IPS-11a (cell line): ENCODE measurements around the gene RAB22A.

Experiments
- H3K4me3 ChIP-seq: one replicate; pipeline ENCODE4 v1.5.1; 2013; ENCODE audit warnings: low read depth, low read length, control low read depth

Gene RAB22A

DNA sequence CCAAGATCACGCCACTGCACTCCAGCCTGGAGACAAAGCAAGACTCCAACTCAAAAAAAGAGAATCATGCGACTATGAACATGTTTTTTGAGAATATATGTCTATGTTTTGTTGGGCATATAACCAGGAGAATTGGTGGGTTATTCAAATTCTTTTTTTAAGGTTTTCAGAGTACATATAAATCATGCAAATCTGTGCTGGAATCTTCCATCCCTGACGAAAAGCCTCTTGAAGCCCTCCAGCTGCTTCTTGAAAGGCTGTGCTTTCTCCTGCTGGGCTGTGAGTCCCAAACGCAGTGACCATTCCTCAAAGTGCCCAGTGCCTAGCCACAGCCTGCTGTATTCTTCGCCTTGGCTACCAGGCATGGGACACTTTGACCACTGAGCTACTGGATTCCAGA lies 9.2 kb upstream of the RAB22A start:
- H3K4me3 ChIP-seq, result no peak overlapping the region

DNA sequence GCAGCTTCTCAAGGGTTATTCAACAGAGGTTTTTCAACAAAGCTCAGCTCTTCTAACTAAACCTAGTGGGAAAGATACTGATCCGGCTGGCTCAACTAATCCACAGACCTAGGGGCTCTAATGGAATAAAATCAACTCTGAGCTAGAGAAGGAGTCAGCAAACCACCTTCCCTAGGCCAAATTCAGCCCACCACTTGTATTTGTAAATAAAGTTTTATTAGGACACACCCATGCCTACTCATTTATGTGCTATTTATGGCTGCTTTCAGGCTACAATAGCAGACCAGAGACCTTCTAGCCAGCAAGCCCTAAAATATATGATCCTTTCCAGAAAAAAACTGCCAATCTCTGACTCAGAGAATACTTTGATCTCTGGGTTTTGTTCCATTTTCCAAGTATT lies 6.0 kb upstream of the RAB22A start:
- no peak overlapping the region for H3K4me3 ChIP-seq

DNA sequence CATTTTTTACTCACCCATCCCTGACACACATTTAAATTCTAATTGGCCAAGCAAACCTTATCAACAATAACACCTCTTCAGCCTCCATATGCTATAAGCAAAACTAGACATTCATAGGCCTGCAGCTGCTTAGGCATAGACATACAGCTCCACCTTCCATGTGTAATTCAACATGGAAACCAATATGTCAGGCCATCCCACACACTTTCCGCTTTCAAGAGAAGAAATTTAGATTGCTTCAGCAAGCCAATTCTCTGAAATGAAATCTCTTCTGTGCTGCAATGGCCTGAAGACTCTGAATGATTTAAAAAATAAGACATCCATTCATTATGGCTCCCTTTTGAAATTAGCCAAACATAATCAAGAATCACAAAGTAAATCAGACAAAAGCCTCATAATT lies 4.5 kb upstream of the RAB22A start:
- H3K4me3 ChIP-seq, result no peak overlapping the region

DNA sequence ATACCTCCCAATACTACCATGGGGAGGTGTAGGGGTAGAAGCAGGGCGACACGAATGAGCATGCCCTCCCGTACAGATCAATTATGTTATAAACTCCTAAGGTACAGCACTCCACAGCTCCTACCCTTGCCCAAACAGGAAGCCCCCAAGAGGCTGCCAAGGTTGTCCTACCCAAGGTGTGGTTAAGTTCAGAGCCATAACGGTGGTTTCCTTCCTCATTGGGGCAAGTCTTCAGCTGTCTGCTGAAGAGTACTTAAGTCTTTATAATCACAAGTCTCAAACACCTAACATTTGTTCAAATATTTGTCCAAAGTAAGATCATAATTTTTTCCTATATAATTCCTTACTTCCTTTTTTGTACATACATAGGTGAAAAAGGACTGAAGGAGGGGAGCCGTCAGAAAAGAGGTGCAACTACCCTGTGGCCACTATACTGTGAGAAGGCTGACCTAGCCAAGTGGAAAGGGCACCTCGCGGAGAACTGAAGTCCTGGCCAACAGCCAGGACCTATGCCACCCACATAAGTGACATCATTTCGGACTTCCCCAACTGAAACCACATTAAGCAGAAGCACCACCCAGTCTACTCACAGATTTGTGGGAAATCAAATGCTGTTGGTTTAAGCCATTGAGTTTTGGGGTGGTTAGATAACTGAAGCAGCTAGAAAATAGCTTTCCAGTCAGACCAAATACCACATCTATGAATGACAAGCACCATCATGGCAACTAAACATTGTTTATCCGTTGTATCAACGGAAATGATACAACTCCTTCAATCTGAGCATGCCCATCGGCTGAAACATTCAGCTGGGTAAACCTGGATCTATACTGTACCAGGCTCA lies 2.9 kb upstream of the RAB22A start:
- H3K4me3 ChIP-seq, result no peak overlapping the region

DNA sequence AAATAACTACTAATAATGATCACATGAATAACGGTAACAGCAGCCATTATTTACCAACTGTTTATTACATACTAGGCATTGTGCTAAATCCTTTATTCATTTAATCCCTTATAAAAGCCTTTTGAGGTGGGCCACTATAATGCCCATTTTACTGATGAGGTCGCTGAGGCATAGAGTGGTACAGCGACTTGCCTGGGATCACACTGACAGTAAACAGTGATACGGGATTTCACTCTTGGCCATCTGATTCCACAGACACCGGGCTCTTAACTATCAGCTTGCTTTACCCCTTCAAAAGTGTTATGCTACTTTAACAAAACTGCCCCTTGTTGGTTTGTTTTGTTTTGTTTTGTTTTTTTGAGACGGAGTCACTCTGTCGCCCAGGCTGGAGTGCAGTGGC lies 2.2 kb upstream of the RAB22A start:
- no peak overlapping the region for H3K4me3 ChIP-seq

DNA sequence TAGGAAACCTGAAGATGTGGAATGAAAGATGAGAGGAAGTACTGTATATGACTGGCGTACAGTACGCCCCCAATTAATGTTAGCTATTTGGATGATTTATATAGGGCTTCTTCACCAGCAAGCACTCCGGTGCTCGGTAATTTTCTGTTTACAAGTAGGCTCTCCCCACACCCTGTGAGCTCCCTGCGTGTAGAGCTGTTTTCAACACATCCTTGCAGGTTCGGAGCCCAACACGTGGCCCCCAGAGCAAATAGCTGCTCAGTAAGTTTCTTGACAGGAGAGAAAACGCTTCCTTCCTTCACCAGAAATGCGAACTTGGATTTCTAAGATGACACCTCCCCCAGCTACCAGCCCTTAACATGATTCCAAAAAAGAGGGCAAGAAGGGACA lies 1.2 kb upstream of the RAB22A start:
- H3K4me3 ChIP-seq, result peak overlapping the region; percentile 82

DNA sequence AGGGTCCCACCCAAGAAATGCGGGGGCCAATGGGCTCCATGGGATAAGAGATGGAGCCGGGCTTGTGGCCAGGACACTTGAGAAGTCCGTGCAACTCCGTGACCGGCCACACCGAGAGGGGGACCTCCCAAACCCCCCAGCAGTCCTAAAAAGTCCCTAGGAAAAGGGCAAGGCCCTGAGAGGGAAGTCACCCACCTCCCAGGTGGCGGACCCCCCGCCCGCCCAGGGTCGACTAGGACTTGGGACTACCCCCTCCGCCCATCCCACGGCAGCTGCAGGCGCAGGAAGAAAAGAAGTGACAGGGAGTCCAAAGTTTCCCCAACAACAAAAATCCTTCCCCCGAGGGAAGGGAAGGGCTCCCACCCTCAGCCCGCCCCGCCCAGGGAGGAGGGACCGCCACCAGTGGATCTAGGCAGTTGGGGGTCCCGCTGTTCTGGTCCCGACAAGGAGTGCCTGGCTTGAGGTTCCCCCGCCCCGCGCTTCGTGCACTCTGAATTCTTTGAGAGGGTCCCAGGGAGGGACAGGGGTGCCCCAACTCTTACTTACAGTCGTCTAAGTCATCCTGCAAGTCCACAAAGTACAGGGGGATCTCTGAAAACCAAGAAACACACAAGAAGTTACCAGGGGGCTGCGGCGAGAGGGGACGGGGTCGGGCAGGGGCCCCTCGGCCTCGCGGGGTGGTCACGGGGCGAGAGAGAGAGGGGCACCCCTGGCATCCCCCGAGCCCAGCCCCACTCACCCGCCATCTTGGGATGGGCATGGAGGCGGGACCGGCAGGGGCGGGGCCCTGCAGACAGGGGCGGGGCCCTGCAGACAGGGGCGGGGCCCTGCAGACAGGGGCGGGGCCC lies 611 bp upstream of the RAB22A start:
- H3K4me3 ChIP-seq, result peak overlapping the region; percentile 82

DNA sequence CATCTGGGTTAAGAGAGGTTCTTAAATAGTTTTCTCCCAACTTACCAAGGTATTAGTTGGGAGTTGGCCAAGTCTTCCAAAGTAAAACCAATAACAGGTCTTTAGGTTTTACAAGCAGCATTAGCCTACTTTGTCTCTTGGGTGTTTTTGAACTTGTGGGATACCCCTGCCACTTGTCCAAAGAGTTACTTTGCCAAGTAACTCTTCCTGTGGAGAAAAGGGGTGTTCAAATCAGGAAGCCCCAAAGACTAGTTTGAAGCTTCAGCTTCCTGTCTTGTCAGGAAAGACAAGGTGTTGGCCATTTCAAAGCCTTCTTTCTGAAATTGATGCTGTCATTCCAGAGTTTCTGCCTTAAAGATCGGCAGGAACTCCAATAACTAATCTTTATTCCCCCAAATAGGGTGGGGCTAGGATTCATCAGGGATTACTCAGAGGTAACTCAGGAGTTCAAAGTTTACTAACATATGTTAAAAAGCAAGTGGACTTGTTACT lies 822 bp downstream of the RAB22A start:
- peak overlapping the region; percentile 79 for H3K4me3 ChIP-seq

DNA sequence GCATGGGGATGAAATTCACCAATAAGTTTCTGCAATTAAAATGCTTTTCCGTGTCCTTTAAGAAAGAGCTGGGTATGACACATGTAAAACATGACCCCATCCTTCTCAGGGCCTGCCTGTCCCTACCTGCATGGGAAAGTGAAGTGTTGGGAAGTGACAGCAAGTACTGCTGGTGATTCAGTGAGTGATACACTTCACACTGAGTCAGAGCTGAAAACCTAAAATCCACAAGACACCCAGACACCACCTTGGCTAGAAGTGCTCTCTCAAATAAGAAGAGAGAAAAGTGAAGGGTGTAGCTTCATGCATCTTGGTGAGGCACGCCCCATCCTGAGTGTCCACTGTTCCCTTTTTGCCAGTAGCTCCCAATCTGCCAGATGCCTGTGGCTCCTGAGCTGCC lies 3.3 kb downstream of the RAB22A start:
- no peak overlapping the region for H3K4me3 ChIP-seq

DNA sequence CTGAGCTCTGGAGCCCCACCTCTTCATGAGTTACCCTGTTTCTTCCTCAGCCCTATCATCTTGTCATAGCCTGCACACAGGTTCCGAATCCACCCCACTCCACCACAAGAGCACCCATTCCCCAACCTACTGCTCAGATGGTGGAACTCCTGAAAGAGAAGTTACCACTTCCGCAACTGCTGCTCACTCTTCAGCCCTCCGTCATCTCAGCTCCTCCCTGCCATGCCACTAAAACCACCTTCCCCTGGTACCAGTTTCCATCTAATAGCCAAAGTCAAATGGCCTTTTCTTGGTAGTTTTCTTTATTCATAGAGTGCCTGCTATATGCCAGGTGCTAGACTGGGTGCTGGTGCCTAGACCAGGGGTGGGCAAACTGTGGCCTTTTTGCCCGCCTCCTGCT lies 3.9 kb downstream of the RAB22A start:
- no peak overlapping the region for H3K4me3 ChIP-seq

DNA sequence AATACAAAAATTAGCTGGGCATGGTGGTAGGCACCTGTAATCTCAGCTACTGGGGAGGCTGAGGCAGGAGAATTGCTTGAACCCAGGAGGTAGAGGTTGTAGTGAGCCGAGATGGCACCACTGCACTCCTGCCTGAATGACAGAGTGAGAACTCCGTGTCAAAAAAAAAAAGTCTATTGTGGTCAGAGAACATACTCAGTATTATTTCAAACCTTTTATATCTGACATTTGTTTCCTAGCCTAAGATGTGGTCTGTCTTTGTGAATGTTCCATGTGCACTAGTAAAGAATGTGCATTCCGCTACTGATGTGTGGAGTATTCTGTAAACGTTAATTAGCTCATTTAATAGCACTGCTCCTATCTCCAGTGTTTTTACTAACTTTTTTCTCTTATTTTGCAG lies 11.7 kb downstream of the RAB22A start:
- no peak overlapping the region for H3K4me3 ChIP-seq

DNA sequence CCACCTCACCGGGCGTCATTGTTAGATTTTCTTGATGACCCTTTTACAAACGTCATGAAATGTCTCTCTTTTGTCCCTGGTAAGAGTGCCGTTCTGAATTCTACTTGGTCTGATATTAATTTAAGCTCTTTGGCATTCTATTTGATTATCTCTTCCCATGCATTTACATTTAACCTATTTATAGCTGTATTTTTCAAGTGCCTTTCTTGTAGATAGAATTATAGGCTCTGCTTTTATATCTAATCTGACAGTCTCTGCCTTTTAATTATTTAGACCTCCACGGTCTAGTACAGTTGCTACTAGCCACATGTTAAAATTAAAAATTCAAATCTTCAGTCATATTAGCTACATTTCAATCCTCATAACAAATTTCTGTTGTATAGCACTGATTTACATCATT lies 12.6 kb downstream of the RAB22A start:
- H3K4me3 ChIP-seq, result no peak overlapping the region

DNA sequence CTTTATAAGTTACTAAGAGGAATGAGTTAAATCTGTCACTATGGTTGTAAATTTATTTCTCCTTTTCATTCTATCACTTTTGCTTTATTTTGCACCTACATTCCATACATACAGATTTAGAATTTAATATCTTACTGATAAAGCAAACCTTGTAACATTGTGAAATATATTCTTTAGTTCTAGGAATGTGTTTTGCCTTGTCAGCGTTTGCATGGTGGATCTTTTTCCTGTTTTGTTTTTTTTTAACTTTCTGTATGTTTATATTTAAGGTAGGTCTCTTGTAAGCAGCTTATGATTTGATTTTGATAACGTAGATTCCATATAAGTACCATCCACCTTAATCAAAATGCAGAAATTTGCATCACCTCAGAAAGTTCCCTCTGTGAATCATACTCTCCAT lies 16.4 kb downstream of the RAB22A start:
- H3K4me3 ChIP-seq, result no peak overlapping the region

DNA sequence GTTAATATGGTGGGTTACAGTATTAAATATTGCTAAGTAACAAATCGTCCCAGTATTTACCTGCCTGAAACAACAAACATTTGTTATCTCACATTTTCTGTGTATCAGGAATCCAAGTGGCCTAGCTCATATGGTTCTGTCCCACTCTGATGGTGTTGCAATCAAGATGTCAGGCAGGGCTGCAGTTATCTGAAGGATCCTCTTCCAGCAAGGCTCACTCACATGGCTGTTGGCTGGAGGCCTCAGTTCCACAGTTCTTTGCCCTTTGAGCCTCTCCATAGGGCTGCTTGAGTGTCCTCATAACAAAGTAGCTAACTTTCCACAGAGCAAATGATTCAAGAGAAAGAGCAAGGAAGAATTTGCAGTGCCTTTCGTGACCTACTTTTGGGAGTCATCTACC lies 17.7 kb downstream of the RAB22A start:
- no peak overlapping the region for H3K4me3 ChIP-seq

DNA sequence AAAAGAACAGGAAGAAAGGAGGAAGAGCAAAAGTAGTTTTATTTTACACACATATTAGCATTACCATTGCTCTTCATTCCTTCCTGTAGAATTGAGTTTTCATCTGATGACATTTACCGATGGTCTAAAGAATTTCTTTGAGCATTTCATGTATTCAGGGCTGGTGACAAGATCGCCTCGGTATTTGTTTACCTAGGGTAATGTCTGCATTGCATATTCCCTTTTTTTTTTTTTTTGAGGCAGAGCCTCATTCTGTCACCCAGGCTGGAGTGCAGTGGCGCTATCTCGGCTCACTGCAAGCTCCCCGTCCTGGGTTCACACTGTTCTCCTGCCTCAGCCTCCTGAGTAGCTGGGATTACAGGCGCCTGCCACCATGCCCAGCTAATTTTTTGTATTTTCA lies 19.3 kb downstream of the RAB22A start:
- H3K4me3 ChIP-seq, result no peak overlapping the region

DNA sequence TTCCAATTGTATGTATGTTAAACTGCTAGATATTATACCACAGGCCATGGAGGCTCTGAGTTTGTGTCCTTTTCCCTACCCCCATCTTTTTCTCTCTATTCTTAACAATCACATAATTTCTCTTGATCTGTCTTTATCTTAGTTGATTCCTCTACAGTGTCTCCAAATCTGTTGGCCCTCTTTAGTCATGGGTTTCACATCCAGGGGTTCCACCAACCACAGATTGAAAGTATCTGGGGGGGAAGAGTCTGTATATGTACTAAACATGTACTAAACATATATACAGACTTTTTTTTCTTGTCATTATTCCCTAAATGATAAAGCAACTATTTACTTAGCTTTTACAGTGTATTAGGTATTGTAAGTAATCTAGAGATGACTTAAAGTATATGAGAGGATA lies 20.2 kb downstream of the RAB22A start:
- H3K4me3 ChIP-seq, result no peak overlapping the region

DNA sequence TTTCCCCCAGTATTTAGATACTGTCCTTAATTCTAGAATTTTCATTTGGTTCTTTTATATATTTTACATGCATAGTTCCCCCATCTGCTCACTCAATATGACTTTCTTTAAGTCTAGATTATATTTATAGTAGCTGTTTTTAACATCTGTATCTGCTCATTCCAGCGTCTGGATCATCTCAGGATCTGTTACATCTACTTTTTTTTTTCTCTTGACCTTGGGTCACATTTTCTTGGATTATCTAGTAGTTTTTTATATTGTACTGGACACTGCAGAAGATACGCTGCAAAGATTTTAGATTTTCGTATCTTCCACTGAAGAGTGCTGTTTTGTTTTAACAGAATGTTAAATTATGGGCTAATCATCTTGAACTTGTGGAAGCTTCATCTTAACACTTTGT lies 20.7 kb downstream of the RAB22A start:
- no peak overlapping the region for H3K4me3 ChIP-seq

DNA sequence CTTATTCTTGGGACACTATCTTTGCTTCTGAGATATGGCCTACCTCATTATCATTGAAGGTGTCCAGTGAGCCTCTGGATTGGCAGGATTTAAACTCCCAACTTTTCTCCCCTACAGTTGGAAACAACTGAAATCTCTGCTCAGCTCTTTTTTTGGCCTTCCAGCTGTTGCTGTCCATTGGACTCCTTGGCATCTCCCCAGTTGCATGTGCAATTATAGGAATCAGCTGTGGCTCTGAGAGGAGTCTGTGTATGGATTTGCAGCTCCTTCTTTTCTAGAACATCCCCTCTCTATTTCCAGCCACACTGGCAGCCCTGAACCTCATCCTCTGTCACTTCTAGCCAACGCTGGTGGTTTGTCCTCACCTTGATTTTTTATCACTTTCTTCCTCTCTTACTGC lies 21.2 kb downstream of the RAB22A start:
- no peak overlapping the region for H3K4me3 ChIP-seq

DNA sequence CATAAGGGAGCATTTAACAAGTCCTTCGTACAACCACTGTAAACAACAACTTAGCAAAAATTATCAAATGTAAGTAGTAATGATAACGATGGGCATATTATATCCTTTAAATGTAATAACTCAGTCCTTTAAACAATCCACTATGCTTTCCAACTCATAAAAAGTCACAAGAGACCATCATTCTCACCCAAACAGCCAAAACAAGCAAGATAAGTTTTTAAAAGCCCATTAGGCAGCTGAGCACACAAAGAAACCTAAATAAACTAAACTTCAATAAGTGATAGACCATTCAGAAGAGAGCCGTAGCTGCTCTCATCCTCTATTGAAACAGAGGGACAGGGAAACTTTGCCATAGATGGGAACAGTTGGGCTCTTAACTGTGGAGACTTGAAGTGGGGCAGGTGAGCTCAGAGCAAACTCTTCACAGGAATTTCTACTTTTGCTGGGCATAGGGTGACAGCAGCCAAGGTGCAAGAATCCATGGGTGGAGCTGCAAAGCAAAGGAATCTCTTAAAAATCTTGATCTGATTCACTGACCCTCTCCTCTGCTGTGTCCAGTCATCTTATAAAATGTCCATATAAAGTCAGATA lies 22.5 kb downstream of the RAB22A start:
- no peak overlapping the region for H3K4me3 ChIP-seq

DNA sequence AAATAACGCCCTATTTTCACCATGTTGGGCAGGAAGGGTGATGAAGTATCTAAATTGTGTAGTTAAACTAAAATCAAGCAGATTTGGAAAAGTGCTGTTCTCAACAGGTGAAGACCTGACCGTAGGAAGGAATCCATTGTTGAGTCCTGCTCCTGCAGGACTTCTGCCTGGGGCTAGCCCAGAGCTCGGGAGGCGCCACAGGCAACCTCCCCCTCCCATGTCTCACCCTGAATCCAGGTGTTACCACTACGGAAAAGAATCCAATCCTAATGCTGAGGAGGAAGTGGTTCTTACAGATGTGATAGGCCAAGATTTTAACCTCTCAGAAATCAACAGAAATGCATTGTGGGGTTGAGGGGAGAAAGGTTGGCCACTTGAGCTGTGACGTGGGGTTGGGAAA lies 30.2 kb downstream of the RAB22A start:
- no peak overlapping the region for H3K4me3 ChIP-seq

DNA sequence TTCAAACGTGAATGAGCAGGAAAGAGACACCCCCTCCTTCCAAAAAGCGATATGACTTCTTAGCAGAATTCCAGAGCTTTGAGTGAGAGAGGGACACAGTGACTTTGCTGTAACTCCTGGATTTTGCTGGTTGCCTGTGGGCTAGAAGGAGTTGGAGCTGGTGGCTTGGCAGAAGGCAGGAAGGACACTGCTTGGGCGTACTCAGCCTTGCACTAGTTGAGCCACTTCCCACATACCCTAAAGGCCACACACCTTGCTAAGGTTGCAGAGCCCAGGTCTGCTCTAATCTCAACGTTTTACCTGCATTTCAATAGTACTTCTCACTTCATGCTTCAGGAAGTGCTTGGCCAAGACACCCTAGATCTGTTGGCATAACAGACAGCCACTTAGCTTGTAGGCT lies 30.6 kb downstream of the RAB22A start:
- H3K4me3 ChIP-seq, result no peak overlapping the region

DNA sequence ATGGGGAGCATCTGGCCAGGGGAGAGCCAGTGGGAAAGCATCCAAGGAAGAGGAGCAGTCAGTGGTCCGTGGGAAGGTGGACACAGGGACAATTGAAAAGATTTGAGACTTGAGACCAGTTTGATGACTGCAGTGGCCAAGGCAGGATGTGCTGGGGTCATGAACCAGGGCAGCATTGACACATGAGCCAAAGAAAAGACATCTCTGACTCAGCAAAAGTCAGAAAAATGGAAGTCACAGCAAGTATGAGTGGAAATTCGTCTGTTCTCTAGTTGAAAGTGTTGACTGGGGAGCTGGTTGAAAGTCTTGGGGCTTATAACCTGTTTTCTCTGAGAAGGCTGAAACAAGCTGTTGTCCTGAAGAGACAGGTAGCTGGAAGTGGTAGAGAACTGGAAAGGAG lies 31.3 kb downstream of the RAB22A start:
- no peak overlapping the region for H3K4me3 ChIP-seq
